Measurements from ENCODE around the gene IFITM5.
"Not testable (repeated sequence)": the region's sequence is repeated elsewhere in the genome, so short reads cannot be mapped to it uniquely, and the experiment has no call there.

IFITM5 gene

DNA sequence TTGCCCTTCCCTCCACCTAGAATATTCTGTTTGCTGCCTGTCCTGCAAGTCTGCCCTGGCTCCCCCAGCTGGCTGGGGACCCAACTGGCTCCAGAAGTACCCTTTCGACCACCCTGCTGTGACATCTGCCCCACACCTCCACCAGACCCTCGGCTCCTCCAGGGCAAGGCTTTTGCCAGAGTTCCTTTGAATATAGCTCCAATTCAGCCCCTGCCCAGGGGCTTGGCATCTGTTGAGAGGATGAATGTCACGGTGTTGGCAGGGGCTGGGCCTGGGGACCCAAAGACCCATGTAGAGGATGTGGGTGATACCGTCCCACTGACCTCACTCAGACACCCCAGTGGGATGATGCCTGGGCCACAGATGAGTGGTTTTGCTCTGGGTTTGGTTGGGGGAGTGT lies 17.2 kb downstream of the IFITM5 start:
- no peak for DNase-seq

DNA sequence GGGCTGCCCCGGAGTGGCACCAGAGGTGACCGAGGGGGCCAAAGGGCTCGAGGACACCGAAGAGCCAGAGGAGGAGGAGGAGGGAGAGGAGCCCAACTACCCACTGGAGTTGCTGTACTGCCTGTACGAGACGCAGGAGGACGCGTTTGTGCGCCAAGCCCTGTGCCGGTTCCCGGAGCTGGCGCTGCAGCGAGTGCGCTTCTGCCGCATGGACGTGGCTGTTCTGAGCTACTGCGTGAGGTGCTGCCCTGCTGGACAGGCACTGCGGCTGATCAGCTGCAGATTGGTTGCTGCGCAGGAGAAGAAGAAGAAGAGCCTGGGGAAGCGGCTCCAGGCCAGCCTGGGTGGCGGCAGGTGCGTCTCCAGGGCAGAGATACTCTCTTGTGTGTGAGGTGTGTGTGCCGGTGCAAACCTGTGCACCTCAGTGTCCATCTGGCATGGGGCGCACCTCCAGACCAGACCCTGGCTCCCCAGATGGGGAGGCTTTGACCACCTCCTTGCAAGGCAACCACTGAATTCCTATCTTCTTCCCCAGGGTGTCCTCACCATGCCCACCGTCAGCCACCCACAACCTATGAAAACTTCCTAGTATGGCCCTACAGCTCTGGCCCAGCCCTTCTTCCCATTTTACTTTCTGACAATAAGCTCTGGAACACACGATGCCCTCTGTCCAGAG lies 17.7 kb downstream of the IFITM5 start:
- no peak for DNase-seq

GRCh38 chr11:280706-281485 lies 18.4 kb downstream of the IFITM5 start:
- no peak for DNase-seq

DNA sequence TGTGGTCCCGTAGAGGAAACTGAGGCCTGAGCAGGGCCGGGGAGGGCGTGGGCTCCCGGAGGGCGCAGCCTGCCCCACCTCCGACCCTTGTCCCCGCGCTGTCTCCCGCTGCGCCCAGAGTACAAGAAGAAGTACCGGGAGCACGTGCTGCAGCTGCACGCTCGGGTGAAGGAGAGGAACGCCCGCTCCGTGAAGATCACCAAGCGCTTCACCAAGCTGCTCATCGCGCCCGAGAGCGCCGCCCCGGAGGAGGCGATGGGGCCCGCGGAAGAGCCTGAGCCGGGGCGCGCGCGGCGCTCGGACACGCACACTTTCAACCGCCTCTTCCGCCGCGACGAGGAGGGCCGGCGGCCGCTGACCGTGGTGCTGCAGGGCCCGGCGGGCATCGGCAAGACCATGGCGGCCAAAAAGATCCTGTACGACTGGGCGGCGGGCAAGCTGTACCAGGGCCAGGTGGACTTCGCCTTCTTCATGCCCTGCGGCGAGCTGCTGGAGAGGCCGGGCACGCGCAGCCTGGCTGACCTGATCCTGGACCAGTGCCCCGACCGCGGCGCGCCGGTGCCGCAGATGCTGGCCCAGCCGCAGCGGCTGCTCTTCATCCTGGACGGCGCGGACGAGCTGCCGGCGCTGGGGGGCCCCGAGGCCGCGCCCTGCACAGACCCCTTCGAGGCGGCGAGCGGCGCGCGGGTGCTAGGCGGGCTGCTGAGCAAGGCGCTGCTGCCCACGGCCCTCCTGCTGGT lies 19.2 kb downstream of the IFITM5 start:
- DNase-seq: peak; percentile 5

DNA sequence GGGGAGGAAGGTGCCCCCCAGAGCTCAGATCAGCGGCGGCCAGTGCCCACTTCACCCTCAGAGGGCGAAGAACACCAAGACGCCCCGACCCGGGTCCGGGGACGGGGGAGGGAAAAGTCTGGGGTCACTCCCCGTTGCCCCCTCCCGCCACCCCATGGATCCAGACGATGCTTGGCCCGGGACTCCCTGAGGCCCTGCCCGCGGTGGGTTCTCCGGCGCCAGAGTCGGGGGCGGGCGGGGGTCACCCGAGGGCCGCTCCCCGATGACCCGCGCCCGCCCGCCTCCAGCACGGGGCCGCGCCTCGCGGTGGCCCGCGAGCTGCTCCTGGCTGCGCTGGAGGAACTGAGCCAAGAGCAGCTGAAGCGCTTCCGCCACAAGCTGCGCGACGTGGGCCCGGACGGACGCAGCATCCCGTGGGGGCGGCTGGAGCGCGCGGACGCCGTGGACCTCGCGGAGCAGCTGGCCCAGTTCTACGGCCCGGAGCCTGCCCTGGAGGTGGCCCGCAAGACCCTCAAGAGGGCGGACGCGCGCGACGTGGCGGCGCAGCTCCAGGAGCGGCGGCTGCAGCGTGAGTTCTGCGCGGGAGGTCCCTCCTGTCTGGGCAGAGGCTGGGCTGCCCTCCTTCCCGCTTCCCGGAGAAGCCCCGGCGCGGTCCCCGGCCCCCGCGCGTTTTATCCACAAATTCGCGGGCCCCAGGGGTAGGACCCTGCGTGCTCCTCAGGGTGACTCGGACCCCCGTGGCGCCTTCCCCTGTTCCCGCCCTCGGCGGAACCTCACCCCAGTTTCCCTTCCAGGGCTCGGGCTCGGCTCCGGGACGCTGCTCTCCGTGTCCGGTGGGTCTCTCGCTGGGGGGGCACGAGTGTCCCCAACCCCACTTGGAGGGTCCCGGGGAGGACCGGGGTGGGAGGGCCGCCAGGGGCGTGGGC lies 20.0 kb downstream of the IFITM5 start:
- DNase-seq: no peak

- DNase-seq: no peak
Measured at GRCh38 chr11:278001-278951, 21.1 kb downstream of the IFITM5 start, which contains the start of gene NLRP6. NLRP6 (plus strand) TSS chr11:278407; CDS start chr11:278570, 163 bp downstream.

GRCh38 chr11:276219-276618 lies 23.1 kb downstream of the IFITM5 start:
- DNase-seq: no peak

GRCh38 chr11:272931-273198 lies 26.5 kb downstream of the IFITM5 start:
- DNase-seq: no peak

DNA sequence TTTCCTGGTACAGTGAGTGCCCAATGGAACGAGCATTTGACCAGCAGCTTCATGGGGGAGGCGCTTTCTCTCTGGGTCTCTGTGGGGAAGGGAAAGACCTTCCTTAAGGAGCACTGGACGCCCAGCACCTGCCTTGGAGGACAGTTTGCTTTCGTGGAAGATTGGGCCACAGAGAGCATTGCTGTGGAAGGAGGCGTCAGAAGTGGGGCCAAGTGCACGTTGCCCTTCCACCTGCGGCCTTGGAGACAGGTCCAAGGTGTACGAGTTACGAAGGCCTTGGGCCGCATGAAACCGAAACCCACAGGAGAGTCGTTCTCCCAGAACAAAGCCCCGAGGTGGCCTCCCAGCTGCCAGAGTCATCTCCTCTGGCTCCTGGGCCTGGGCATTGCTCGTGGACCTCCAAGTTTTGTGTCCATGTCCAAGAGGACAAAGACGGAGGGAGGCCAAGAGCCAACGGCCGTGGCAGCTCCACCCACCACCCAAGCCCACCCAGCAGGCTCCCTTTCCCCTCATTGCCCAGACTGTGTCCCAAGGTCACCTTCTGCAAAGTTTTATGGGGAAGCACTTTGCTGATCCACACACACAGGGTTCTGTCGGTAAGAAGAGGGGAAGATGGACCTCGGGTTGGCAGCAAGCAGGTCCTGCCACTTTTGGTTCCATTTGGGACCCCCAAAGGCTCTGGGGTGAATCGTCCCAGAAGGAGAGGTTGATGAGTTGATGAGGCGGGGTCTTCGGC lies 27.0 kb downstream of the IFITM5 start:
- no peak for DNase-seq

DNA sequence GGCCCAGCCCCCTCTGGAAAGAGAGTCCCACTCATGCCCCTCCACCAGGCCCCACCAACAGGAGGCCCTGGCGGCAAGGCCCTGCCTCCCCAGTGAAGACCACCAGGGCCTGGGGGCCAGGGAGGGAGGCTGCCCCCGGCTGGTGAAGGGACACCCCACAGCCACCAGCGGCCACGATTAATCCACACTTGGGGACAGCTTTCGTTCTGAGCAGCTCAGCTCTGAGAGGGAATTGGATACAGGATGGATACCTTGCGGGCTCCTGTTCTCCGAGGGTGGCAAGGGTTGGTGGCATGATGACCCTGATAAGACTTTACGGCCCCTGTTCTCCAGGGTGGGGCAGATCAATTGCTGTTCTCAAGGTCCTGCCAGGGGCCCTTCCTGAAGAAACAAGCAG lies 28.0 kb downstream of the IFITM5 start:
- no peak for DNase-seq

DNA sequence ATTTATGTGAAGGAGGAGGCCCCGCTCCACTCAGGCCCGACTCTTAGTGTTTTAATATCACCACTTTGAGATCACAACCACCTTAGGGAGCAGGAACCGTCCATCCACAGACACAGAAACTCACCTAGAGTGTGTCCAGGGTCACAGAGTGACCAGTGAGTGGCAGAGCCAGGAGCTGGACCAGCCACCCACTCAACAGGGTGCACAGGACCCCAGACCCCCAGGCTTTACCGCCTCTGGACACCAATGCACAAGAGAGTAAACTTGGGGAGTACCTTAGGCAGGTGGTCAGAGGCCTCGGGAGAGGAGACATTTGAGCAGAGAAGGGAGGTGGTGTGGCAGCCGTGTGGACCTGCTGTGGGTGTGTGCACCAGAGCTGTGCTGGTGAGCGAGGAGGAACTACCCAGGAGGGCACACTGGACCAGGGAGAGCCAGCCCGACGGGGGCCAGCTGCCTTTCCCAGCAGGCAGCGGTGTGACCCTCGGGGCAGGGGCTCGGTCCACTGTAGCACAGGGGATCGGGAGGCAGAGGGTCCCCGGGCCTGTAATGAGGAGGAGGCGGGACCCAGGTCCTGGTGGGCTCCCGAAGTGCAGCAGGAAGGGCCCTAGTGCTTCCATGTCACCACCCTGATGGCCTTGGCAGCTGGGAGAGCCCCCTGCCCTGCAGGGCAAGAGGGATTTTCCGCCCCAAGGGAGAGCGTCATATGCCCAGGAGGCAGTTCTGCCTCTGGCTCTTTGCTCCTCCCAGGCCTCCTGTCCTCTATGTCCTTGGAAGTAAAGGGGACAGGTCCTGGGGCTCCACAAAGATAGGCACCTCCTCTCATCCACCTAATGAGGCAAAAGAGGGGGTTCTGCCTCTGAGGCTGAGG lies 28.6 kb downstream of the IFITM5 start:
- DNase-seq: no peak

GRCh38 chr11:269146-269890 lies 30.0 kb downstream of the IFITM5 start:
- DNase-seq: no peak

GRCh38 chr11:268716-269145 lies 30.6 kb downstream of the IFITM5 start:
- DNase-seq: not testable (repeated sequence)

- DNase-seq: no peak
Measured at GRCh38 chr11:267491-267994, 31.8 kb downstream of the IFITM5 start.

DNA sequence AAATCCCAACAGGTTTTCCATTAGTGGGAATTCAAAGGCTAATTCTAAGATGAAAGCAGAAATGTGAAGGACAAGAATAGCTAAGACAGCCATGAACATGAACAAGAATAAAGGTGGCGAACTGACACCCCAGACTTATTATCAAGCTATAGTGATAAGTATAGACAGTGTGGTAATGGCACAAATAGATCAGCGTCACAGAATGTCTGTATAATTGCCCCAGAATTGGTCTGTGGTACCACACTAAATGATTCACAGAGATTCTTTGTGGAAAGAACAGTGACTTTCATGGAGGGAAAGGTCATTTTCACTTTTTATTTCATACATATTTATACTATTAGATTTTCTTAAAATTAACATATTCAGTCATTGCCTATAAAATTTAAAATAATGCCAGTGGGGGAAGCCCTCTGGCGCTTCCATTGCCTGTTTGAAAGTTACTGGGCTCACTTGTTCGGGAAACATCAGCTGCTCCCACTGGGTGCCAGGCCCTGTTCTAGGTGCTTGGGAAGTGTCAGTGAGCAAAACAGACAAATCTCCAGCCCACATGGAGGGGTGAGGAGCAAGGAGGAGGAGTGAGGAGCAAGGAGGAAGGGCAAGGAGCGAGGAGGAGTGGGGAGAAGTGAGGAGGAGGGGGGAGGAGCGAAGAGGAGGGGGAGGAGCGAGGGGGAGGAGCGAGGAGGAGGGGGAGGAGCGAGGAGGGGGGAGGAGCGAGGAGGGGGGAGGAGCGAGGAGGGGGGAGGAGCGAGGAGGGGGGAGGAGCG lies 32.5 kb downstream of the IFITM5 start:
- DNase-seq: no peak

- DNase-seq: no peak
Measured at GRCh38 chr11:261624-262023, 37.7 kb downstream of the IFITM5 start.

GRCh38 chr11:259413-259812 lies 39.9 kb downstream of the IFITM5 start:
- no peak for DNase-seq

Data from DMS79 treated with DMSO at 0.1 percent for 48 hours (cell line).